HG03159 (cell line): Measurements from ENCODE around the gene ATRN.
"Not testable (repeated sequence)": the region's sequence is repeated elsewhere in the genome, so short reads cannot be mapped to it uniquely, and the experiment has no call there.

Source experiments
- ATAC-seq: cut with Tn5 transposase; IDR thresholded peaks from one replicate; pipeline ENCODE4 v1.9.1; 2021; ENCODE audit warnings: mild to moderate bottlenecking, moderate library complexity; ENCODE audit not compliant: unreplicated experiment

The ATRN gene

GRCh38 chr20:3514012-3514642, 43.3 kb downstream of the ATRN start:
- ATAC-seq = no peak

DNA sequence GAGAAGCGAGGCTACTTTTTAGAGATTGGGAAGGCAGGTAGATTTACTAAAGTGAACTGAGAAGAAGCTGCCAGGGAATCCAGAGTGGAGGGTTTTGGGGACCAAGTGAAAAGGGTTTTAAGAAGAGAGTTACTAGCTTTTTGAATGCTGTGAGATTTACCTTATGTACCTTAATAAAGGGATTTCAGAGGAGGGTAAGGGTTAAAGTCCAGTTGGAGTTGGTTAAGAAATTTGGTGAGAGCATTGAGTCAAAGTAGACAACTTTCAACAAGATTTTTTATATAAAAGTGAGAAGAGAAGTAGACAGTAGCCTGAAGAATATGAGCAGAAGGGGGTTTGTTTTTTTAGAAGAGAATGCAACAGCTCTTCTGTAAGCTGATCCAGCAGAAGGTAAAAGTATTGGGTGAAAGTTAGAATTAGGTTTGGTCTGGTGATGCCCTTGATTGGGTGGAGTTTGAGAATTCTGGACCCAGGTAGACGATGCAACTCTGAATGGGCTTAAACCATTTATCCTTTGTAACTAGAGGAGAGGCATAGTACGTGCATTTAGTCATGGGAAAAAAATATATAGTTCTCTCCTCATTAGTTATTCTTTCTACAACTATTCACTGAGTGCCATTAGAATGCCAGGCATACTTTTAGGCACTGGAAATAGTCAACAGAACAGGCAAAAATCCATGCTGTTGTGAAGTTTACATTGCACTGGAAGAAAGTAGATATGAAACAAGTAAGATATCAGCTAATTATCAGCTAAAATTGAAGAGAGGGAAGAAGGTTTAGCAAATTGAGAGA, 44.8 kb downstream of the ATRN start:
- ATAC-seq = no peak

DNA sequence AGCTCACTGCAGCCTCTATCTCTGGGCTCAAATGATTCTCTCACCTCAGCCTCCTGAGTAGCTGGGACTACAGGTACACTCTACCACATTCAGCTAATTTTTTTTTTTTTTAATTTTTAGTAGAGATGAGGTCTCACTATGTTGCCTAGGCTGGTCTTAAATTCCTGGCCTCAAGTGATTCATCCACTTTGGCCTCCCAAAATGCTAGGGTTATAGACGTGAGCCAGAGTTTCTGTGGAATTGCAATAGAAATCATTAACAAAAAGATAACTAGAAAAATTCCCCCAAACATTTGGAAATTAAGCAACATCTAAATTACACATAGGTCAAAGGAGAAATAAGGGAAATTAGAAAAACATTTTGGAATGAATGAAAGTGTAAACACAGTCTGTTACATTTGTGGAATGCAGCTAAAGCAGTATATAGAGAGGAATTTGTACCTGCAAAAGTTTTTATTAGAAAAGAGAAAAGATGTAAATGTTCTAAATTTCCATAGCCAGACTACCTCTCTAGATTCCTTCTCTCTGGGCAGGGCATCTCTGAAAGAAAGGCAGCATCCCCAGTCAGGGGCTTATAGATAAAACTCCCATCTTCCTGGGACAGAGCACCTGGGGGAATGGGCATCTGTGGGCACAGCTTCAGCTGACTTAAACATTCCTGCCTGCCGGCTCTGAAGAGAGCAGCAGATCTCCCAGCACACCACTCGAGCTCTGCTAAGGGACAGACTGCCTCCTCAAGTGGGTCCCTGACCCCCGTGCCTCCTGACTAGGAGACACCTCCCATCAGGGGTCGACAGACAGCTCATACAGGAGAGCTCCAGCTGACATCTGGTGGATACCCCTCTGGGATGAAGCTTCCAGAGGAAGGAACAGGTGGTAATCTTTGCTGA, 51.3 kb downstream of the ATRN start:
- no peak for ATAC-seq

- not testable (repeated sequence) for ATAC-seq
These were observed 53.9 kb downstream of the ATRN start for GRCh38 chr20:3524696-3525095.

DNA sequence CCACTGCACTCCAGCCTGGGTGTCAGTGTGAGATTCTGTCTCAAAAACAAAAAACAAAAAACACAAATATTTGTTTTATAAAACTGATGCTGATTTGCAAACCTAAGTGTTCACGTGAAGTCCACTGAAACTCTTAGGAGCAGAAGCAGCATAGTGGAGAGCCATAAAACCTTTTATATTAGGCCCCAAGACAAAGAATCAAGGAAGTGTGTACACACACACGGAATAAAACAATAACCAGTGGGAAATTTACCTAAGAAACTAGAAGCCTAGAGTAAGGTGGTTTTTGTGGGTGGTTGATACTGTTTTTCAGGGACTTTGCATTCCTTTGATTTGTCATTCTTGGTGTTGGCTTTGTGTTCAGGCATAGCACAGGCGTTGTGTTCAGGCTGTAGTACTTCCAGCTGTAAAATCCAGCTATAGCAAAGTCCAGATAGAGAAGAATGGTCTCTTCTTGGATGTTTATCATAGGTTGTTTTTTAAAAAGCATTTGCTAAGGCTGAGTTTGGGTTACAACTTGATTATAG, 61.3 kb downstream of the ATRN start:
- no peak for ATAC-seq

DNA sequence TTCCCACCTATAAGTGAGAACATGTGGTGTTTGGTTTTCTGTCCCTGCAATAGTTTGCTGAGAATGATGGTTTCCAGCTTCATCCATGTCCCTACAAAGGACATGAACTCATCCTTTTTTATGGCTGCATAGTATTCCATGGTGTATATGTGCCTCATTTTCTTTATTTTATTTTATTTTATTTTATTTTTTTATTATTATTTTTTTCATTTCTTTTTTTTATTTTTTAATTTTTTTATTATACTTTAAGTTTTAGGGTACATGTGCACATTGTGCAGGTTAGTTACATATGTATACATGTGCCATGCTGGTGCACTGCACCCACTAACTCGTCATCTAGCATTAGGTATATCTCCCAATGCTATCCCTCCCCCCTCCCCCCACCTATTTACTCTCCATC, 66.9 kb downstream of the ATRN start:
- not testable (repeated sequence) for ATAC-seq

DNA sequence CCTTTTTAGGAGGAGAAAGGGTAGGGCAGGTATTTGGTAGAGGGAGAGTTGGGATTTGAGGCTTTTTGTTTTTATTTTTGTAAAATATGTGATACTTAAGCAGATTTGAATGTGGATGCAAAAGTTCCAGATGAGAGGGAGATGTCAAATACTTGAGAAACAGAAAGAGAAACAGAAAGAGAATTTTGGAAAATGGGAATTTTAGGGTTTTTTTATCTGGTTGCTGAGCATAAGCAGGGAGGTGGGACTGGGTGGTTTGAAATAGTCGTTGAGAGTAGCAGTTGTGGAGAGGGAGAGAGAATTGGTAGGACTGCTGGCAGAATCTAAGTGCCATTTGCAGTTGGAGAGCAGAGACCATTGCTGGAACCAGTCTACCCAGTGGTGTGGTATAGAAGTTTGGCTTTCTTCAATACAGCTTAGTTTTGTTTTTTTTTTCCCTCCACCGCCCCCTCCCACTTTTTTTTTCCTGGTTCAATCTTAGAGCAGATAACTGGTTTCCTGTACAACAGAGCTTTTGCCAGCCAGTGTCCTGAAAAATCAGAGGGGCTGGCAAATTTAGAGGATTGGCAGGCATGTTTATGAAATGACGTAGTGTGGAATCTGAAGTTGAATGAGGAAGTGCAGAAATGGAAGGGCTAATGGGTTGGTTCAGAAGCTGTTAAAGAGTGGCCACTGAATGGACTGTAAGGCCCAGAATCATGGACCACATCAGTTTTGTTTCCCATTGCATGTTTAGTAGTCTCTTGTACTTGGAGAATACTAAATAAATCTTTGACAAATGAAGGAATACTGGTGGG, 68.7 kb downstream of the ATRN start:
- ATAC-seq = no peak

DNA sequence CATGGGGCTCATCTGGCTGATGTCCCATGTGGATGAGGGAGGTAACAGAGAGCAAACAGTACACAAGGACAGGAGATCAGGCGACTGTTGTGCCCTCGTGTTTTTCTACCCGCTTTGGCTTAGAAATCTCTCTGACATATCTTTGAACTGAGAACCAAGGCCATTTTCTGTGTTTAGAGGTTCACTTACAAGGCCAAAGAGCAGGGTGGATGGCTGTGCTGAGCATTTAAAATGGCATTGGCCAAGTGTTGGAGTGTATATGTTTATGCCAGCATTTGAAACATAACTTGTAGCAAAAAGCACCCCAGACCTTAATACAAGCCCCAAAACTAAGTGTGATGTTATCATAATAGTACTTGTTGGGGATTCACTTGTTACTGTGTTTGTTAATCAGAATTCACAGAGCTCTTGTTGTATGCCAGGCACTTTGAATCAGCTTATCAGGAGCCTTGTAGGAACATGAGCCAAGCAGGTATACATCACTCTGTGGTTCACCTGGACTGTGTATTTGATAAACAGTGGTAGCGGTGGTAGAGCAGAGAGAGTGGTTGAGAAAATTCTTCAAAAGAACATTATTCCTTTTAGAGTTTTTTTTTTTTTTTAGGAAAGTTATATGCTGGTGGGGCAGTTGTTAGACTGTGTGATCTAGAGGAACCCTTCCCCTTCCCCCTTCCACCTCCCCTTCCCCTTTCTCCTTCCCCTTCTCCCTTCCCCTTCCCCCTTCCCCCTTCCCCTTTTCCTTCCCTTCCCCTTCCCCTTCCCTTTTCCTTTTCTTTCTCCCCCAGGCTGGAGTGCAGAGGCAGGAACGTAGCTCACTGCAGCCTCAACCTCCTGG, 71.3 kb downstream of the ATRN start:
- ATAC-seq = no peak

DNA sequence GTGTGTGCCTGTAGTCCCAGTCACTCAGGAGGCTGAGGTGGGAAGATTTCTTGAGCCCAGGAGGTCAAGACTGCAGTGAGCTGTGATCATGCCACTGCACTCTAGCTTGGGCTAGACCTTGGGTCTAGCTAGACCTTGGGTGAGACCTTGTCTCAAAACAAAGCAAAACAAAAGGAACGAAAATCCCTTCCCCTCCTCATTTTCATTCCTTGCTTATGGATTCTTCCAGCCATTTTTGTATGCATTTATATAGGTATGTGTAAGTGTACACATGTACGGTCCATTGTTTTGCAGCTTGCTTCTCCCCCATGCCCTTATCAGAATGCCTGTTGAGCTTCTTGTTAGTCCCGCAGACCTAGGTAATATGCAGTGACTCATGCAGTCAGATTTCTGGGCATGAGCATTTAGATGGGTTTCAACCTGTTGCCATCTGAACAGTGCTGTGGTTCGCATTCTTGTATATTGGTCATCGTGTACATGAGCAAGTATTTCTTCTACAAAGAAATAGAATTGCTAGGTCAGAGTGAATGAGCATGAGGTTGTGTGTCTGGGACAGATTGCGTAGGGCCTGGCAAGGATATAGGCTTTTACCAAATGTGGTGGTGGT, 73.2 kb downstream of the ATRN start:
- ATAC-seq = no peak

DNA sequence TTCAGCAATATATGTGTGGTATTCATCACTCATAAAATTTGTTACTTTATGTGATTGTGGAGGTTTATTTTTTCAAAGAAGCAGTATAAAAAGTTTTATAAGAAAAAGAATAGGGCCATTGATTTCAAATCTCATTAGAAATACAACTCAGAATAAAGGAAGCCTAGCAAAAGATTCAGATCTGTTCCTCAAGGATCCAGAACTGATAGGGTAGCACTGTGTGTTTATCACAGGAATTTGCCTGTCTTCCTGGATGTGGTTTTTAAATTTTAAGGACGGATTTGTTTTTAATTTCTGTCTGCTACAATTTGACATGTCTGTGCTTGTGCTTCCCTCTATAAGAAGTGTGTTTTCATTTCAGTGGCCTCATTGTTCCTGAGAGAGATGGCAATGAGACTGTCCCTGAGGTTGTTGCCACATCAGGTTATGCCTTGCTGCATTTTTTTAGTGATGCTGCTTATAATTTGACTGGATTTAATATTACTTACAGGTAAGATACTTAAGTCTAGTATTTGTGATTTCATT, 74.6 kb downstream of the ATRN start:
- ATAC-seq = no peak

- no peak for ATAC-seq
These were observed 77.1 kb downstream of the ATRN start for GRCh38 chr20:3547906-3548305.

DNA sequence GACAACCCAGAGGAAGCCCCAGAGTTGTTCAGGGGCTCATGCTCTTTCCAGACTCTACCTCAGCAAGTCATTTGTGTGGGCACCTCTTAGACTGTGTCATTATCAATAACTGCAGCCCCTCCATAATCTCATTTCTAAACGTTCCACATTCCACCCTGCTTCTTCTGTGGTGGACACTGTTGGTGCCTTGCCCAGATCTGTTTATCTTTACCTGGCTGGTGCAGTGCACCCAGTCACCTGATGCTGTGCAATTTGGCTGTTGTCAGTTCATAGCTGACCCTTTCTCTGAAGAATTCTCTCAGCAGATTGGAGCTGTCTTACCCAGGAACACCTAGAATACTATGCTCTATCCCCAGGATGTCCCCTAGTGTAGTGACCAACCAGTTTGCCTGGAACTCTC, 80.0 kb downstream of the ATRN start:
- ATAC-seq = no peak

DNA sequence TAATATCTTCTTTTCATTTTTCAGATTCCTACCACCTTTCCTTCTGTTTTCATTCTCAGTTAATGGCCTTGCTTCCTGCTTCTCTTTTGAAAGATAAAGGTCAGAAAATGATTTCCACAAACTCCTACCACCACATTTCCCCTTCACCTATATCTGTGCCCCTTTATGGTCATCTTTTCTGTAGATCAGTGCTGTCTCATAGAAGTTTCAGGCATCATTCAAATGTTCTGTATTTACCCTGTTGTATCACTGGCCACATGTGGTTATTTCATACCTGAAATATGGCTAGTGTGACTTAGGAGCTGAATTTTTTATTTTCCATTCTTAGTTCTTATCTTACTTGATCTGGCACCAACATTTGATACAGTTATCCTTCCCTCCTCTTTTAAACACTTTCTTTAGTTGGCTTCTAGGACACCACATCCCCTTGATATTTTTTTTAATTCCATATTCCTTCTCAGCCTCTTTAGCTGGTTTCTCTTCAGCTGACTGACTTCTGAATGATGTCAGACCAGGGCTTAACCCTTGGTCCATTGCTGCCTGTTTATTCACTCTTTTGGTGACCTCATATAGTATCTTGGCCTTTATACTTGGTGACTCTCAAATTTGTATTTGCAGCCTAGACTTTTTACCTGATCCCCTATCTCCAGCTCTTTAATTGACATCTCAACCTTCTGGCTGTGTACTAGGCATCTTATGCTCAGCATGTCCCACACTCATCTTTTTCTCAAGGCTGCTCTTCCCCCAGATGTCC, 81.0 kb downstream of the ATRN start:
- no peak for ATAC-seq

GRCh38 chr20:3553663-3554062, 82.8 kb downstream of the ATRN start:
- no peak for ATAC-seq

DNA sequence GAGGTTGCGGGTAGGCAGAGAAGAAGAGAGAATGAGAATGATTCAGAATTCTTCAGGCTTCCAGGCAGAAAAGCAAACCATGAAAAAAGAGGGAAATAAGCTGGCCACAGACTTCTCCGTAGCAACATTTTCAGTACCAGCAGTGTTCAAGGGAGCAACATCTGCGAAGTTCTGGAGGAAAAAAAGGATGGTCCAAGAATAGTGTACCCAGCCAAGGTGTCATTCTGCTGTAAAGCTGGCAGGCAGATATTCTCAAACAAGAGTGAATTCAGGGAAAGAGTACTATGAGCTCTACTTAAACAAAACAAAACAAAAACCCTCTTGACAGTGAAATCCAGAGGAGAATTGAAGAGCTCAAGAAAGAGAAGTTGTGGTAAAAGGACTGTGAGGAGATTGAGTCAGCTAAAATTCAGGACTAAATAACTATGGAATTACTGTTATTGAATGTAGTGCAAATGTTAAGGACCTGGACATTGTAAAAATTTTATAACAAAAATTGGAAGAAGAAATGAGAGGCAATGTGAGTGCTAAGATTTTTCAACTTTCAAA, 86.5 kb downstream of the ATRN start:
- ATAC-seq = no peak

- ATAC-seq = no peak
These were observed 88.4 kb downstream of the ATRN start for GRCh38 chr20:3559231-3559630.

GRCh38 chr20:3559637-3560036, 88.8 kb downstream of the ATRN start:
- no peak for ATAC-seq

GRCh38 chr20:3560162-3560561, 89.3 kb downstream of the ATRN start:
- ATAC-seq = no peak
